ENCODE results near the gene MRPS18A.
"Not testable (repeated sequence)": the region's sequence is repeated elsewhere in the genome, so short reads cannot be mapped to it uniquely, and the experiment has no call there.

The MRPS18A gene

DNA sequence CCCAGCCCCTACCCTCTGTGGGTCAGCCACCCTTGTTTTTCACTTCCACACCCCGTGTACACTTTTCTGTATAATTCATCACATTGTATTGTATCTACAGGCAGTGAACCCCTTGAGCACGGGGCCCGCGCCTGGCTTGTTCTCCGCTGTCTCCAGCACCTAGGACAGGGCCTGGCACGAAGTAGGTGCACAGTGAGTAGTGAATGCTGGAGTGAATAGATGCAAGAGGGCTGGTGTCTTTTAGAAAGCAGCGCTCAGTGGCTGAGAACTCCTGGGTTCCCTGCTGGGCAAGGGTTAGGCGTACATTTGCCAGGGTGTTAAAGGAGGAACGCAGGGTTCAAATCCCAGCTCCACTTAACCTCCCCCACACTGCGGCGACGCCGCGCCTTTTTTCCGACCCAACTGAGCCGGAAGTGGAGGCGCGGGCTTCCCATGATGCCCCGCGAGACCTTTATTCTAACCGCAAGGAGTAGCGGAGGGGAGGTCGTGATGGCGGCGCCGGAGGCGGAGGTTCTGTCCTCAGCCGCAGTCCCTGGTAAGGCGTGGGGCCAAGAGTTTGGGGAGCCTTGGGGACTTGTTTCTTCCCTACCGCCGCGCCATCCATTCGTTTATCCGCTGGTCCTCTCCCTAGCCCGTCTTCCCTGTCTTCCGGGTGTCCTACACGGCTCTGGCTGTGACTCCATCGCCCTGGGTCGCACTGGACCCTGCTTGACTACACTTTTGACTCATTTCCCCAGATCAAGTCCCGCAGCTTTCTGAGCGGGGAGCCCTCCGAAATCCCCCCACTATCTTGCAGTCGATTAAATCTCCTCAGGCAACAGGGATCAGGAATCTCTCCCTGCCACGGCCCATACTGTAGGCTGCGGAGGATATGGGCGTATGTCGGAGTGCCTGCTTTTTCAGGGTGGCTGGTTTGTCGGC is 51.9 kb downstream of the MRPS18A start, which contains the start of gene MAD2L1BP:
TSS of gene MAD2L1BP (plus strand) at position 454 of the 921 bp plus-strand sequence. CDS start at position 490, 36 bp downstream.
- DNase-seq (ENCODE audit: low read depth, low spot score), result no peak

DNA sequence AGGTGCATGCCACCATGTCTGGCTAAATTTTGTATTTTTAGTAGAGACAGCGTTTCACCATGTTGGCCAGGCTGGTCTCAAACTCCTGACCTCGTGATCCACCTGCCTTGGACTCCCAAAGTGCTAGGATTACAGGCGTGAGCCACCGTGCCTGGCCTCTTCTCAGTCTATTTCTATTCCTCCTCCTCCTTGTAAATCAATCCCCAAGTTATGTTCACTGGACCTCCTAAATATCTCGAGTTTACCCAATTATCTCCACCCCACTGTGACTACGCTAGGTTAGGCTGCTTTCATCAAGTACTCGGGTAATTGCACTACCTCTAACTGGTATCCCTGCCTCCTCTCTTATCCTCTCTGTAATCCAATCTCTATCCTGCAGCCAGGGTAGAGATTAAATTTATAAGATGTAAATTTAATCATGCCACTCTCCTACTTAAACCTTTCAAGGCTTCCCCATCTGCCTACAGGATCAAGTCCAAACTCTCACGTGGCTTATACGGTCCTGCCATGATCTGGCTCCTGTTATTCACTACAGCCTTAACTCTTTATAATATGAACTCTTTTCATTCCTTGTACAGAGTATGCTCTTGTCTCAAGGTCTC is 52.8 kb downstream of the MRPS18A start:
- DNase-seq (ENCODE audit: low read depth, low spot score), result no peak

DNA sequence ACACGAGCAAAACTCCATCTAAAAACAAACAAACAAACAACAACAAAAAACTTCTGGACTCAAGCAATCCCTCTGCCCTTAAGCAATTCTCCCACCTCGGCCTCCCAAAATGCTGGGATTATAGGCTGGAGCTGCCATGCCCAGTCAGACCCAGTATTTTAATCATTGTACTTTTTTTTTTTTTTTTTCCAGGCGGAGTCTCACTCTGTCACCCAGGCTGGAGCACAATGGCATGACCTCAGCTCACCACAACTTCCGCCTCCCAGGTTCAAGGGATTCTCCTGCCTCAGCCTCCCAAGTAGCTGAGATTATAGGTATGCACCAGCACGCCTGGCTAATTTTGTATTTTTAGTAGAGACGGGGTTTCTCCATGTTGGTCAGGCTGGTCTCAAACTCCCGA is 54.6 kb downstream of the MRPS18A start:
- DNase-seq (ENCODE audit: low read depth, low spot score), result not testable (repeated sequence)

DNA sequence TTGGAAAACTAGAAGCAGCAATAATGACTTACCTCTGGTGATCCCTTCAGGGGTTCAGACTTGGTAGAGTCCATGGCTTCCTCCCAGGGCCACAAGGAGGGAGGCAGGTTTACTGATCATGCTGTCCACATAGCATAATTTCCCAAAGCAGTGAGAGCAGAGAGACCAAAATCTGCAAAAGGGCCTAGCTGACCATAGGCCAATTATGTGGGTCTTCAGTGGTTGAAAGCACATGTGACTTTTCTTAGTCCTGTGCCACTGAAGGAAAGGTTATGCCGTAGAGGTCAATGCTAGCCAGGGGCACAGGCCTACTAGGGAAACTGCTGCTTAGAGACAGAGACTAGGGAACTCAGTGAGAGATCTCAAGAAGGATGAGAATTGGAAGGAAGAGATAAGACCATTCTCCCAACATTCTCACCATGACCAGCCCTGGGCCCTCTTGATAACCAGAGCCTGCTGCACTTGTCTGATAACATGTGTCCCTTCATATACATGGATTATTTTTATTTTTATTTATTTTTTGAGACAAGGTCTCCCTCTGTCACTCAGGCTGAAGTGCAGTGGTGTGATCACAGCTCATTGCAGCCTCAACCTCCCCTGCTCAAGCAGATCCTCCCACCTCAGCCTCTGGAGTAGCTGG is 56.5 kb downstream of the MRPS18A start:
- no peak for DNase-seq (ENCODE audit: low read depth, low spot score)

DNA sequence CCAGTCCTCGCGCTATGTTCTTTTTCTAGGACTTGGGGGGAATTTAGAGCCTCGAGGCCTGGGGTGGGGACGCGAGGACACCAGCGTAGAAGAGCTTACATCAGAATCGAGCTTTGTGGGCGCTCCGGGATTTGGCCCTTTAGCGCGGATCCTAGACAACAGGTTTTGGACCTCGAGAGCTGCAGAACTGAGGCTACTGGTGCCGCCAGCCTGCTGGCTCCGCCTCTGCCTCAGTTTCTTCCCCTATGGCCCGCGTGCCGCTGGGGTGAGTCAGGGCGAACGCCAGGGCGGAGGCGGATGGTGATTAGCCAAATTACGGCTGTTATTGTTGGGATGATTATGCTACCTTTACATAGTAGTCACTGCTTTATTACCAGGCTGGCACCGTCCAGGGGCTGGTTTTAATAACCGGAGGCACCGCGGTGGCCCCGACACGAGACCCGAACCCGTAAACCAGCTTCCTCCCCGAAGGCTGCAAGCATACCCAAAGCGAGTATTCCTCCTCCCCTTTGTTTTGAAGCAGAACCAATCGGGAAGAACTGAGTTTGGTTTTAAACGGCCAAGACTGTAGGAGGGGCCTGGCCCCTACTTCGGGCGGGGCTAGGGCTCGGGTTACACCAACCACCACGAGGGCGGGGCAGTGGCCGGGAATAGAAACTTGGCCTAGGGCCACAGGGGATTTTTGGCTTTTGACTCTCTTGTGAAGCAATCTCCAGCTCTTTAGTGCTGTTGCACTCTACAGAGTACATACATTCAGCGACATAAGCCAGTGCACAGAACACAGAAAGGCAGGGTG is 57.9 kb downstream of the MRPS18A start:
- peak; percentile 92 for DNase-seq (ENCODE audit: low read depth, low spot score)

DNA sequence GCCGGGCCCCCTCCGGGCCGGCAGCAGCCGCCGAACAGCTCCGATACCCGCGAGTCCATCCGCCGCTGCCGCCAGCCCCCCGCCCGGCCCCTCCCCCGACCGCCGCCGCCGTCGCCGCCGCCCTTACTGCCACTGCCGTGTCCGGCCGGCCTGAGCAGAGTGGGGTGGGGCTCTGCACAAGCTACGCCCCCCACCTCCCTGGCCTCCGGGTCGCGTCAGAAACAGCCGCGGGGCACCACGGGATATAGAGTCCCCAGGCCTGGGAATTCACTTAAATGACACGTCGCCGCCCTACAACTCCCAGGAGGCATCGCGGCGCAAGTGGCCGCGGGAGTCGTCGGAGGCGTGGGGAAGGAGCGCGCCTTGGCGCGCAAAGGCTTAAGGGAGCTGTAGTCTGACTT is 58.5 kb downstream of the MRPS18A start, which contains the start of gene GTPBP2:
TSS of gene GTPBP2 (minus strand) at position 161 of the 401 bp plus-strand sequence. CDS start at position 59, 102 bp downstream.
- peak; percentile 90 for DNase-seq (ENCODE audit: low read depth, low spot score)

DNA sequence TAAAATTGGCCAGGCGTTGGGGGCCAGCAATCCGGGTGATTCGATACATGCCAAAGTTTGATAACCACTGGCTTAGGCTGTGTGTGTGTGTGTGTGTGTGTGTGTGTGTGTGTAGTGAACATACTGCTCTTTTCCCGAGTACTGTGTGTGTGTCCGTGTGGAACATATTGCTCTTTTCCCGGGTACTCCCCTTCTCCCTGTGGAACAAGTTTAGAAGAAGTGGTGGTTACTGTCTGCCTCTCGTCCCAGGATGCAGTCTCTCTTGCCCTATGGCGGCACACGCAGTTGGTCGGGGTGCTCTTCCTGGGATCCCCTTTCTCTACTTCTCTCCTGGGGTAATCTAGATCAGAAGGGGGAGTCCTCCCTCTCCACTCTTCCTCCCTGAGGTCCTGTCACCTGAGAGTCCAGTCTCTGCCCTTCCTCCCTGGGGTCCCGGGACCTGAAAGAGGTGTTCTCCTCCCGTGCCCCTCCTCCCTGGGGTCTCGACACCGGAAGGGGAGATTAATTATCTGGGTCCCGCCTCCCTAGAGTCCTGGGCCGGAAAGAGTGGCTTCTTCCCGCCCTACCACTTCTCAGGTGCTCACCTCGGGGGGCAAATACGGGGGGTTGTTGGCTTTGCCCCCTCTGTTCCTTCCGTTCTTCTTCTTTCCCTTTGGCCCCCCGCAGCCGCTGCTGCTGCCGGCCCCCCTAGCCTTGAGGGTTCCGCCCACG is 59.0 kb downstream of the MRPS18A start:
- DNase-seq (ENCODE audit: low read depth, low spot score), result no peak

DNA sequence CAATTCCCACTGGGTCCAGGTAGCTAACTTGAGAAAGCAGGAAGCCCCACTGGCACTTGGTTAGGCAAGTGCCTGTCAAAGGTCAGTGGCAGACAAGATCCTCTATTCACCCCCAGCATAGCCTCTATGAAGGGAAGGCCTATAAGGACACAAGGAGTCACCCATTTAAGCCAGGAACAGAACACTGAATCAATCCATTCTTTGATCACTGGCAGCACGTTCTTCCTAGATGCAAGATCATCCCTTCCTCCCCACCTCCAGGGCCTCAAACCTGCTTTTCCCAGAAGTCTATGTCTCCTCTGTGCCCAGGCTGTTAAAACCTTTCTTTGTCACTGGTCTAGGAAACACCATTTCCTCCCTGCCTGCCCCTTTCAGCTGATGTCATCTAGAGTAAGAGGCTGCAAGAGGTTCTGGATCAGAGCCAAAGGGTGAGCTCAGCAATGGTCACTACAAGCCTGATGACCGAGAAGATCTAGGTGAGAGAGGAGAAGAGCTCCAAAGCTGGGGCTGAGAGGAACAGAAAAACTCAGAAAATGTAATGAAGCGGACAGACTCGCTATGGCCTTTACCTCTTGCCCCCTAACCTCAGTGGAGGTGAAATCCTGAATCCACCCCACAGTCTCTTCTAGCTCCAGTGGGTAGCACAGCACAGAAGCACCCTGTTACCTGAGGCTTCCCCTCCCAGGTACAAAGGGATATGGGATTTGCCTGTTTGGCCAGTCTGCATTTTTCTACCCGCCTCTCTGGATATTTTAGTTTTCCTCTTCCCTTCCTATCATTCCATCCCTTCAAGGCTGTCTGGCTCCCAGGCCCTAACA is 60.4 kb downstream of the MRPS18A start:
- DNase-seq (ENCODE audit: low read depth, low spot score), result no peak

DNA sequence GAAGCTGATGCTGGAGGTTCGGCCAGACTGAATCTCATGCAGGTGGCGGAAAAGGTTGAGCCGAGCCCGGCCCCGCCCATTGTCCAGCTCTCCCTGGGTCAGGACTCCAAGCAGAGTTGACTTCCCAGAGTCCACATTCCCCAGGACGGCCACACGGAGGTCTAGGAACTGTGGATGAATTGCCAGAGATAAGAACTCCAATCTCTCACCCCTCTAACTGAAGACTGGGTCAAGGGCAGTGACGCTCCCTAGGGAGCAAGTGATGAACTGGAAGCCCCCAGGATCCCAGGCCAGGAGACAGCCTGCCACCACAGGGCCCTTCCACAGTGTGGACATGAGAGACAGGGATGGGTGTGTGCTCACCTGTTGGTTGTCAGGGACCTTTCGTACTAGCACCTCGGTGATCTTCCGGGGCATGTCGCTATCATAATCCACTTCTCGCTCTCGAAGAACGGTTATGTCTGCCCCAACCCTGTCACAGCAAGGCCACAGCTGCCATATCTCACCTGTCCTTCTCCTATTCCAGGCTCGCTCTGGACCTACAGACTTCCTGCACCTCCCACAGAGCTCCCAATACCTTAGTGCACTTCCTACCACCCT is 62.1 kb downstream of the MRPS18A start:
- no peak for DNase-seq (ENCODE audit: low read depth, low spot score)

DNA sequence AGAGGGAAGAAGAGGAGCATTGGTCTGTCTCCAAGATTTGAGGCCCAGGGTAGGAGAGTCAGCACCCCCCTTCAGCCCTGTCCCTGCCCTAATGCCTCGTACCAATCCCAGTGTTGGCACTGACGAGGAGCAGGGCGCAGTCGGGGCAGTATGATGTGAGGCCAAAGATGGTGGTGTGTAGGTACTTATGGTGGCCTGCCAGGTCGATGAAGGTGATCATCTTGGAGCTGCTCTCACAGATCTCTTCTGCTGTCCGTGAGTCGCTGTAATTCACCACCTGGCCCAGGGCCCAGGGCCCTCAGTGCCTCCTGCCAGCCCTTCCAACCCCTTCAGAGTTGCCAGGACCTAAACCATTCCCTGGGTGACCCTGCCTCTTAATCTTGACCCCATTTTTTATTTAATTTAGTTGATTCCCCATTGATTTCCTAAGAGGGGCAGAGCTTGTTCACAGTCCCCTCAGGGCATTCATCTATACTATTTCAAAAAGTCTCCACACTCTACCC is 62.8 kb downstream of the MRPS18A start:
- no peak for DNase-seq (ENCODE audit: low read depth, low spot score)

DNA sequence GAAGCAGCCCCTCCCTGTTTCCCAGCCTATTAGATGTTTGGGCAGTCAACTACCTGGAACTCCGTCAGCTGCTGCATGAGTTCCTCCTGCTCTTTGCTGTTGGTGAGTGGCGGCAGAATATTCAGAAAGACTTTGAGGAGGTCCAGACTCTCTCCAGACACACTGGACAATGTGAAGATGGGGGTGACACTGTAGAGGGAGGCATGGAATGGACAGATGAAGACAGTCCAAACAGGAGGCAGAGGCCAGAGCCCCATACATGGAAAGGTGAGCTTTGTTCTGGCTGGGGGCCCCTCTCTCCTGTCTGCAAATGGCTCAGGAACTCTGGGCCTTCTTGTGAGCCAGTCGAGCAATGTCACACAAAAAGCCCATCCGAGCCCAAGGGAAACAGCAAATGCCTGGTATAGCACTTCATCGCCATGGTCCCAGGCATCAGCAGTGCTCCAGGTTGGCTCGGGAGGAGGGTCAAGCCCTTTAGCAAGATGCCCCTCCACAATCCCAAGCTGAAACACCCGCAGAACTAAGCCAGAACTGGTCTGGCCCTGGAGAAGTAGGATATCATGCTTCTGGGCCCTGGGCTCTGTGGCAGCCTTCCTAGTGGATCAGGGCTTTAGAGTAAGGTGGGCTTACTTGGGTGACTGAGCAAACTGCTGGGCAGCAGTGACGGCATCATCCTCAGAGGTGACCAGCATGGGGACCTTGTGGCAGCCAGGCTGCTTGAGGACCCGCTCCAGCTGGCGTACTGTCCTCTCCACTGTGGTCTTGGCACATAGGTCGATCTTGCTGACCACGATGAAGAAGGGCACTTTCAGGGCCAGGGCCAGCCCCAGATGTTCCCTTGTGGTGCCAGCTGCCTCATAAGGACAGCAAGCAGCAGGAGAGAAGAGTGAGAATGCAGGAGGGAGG is 63.5 kb downstream of the MRPS18A start:
- no peak for DNase-seq (ENCODE audit: low read depth, low spot score)

DNA sequence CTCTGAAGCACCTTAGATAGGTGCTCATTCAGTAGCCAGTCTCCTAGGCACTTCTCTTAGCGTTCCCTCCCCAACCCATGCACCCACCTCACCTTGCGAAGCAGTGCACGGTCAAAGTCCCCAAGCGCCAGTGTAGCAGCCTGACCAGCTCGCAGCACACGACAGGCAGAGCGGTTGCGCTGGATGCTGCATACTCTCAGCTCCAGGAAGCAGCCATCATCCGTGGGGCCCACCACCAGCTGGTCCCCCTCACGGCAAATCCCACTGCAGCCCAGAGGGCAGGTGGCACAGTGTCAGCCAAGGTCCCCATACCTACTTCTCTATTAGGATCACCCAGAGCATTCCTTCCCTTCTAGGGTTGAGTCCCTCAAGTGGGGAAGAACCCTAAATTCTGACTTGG is 65.0 kb downstream of the MRPS18A start:
- DNase-seq (ENCODE audit: low read depth, low spot score), result no peak

DNA sequence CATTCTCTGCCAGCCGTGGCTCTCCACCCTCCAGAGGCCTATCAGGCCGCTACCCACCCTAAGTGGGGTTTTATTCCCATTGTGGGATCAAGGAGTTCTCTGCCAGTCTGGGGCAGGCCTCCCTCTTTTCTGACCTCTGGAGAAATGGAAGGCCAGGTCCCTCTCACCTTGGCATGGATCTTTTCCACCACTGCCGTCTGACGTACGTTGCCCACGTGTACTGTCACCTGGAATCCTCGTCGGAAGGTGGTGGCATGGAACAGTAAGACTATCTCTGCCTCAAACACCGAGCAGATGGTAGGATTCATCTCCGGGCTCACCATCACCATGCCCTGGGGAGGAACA is 65.8 kb downstream of the MRPS18A start:
- DNase-seq (ENCODE audit: low read depth, low spot score), result no peak
